GM20000 (cell line): ENCODE data around the gene TRAPPC3.

Source experiments
- DNase-seq: peaks from one replicate; pipeline ENCODE4 v3.0.0; 2012; ENCODE audit warnings: low spot score
- TF ChIP-seq, protein P1 (sequence below): IDR thresholded peaks from 2 replicates; pipeline ENCODE4 v1.5.1; 2012; ENCODE audit warnings: mild to moderate bottlenecking, control low read depth; ENCODE audit errors: extremely low read depth, missing control alignments

The TRAPPC3 gene

DNA sequence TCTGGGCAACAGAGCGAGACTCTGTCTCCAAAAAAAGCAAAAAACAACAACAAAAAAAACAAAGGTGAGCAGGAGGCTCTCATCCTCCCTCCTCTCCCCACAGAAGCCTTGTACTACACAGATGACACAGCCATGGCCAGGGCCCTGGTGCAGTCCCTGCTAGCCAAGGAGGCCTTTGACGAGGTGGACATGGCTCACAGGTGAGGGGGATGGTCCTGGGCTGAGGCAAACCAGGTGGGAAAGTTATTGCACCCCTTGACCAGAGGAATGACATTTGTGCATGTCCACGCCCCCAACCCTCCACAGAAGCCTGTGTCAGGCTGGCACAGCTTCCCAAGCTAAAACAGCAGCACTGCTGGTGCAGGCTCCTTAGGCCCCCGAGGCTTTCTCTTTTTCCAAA, 58.1 kb downstream of the TRAPPC3 start:
- TF ChIP-seq, protein P1, sequence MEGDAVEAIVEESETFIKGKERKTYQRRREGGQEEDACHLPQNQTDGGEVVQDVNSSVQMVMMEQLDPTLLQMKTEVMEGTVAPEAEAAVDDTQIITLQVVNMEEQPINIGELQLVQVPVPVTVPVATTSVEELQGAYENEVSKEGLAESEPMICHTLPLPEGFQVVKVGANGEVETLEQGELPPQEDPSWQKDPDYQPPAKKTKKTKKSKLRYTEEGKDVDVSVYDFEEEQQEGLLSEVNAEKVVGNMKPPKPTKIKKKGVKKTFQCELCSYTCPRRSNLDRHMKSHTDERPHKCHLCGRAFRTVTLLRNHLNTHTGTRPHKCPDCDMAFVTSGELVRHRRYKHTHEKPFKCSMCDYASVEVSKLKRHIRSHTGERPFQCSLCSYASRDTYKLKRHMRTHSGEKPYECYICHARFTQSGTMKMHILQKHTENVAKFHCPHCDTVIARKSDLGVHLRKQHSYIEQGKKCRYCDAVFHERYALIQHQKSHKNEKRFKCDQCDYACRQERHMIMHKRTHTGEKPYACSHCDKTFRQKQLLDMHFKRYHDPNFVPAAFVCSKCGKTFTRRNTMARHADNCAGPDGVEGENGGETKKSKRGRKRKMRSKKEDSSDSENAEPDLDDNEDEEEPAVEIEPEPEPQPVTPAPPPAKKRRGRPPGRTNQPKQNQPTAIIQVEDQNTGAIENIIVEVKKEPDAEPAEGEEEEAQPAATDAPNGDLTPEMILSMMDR, result no peak
- DNase-seq, result no peak

DNA sequence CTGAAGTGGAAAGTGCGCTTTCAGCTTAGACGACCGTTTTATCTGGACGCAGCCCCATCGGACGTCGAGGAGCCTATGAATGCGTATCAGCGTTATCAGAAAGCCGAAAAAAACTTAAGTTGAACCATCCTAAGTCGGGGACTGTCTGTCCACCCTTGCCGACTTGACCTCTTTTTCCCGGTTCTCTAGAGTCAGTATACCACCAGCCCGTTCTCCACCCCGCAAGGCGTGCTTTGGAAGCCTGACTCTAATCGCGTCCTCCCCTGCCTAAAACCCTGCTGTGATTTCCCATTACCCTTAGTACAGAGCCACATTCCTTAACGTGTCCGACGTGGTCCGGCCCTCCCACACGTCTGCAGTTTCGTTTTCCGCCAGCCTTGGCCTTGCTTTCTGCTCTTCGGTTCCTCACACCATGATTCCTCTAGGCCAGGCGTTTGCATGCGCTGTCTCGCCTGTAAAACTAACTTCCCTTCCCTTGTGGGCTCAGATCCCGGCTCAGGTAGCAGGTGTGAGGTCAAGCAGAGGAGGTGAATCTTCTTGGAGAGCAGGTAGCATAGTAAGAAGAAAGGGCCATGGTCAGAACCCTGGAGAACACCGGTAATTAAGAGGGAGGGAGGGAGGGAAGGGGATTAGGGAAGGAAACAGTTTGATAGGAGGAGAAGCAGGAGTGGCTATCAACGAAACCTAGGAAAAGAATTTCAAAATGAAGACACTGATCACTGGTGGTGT, 59.7 kb downstream of the TRAPPC3 start:
- peak; percentile 46 for DNase-seq
- TF ChIP-seq, protein P1, result no peak

DNA sequence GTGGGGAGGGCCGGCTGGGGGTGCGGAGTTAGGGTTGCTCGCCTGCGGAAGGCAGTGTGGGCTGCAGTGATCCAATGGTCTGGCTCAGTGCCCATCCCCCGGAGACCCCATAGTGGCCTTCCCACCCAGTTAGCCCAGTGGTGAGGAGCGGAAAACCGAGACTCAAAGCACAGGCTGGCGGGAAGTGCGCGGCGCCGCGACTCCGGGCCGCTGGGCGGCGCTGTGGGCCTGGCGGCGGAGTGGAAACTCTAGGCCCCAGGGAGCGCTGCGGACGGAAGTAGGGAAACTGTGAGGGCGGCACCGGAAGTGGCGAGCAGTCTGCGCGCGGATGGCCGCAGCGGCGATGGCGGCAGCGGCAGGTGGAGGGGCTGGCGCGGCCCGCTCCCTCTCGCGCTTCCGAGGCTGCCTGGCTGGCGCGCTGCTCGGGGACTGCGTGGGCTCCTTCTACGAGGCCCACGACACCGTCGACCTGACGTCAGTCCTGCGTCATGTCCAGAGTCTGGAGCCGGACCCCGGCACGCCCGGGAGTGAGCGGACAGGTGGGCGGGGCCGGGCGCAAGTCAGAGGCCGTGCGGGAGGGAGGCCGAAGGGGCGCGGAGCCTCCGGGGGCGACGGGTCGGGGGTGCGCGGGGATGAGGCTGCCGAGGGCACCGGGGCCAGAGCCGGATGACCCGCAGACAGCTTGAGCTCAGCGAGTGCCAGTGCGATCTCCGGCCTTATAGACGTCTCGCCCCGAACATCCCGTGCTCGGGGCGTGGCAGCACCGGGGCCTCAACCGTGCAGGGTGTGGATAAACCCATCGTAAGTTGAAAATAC, 60.5 kb downstream of the TRAPPC3 start, which contains the start of gene ADPRS:
Gene ADPRS, plus strand, starts transcription at position 316 of the 816 bp plus-strand sequence. Its CDS starts 13 bp downstream, at position 329.
- DNase-seq, result peak; percentile 98
- TF ChIP-seq, protein P1, result peak; percentile 97

DNA sequence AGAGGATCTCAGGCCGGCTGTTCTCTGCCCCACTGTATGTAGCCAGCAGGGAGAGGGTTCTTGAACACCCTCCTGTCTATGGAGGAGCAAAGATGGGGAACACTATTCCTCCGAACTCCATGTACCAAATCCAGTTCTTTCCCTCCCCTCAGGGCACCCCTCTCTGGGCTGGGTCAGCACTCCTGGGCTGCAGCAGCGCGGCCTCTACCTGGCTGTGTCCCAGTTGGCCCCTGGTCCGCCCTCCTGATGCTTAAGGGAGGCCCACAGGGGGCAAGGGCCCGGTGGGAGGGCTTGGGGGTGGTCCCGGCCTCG, 61.1 kb downstream of the TRAPPC3 start:
- no peak for DNase-seq
- TF ChIP-seq, protein P1, result no peak

DNA sequence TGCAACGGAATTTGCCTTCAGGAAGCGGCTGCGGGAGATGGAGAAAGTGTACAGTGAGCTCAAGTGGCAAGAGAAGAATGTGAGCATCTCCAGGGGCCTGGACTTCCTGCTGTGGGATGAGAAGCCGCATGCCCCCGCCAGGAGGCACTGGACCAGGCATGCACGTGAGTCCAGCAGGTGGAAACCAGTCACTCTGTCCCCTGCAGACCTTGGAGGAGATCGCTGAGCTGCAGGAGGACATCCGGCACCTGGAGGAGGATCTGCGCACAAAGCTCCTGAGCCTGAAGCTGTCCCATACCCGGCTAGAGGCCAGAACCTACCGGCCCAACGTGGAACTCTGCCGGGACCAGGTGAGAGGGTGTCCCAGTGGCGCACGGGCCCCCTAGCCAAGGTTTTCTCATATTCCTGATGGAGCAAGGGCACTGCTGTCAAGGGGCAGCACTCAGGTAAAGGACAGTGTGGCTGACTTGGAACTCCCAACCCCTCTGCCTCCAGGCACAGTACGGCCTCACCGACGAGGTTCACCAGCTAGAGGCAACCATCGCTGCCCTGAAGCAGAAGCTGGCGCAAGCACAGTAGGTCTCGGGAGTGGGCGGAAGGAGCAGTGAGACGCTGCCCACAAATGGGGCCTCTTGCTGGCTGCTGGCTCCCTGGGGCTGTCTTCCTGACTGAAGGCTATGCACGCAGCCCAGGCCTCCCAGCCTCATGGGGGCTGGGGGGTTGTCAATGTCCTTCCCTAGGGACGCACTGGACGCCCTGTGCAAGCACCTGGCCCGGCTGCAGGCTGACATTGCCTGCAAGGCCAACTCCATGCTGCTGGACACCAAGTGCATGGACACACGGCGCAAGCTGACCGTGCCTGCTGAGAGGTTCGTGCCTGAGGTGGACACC, 61.8 kb downstream of the TRAPPC3 start:
- TF ChIP-seq, protein P1, result no peak
- peak; percentile 22 for DNase-seq
